Smooth muscle cell (in vitro differentiated cells): Measurements from ENCODE around the gene NEK11. TPM values are rescaled to one million over a fixed set of nuclear protein-coding genes. Genes with fewer than 3 reads are reported as not detected.
A peak's percentile ranks its signal among the peaks of the same experiment; 100 is the strongest.

Source experiments
- DNase-seq: peaks from one replicate; lab custom pipeline; 2025; ENCODE audit not compliant: unreplicated experiment; lab: John Stamatoyannopoulos, UW
- H2AFZ ChIP-seq: fragments of 200-600 bp; sonication (generic); 2 replicates; pipeline ENCODE4 v1.6.0; 2016; ENCODE audit warnings: antibody characterized with exemption, low read depth, mild to moderate bottlenecking
- H3F3A ChIP-seq: fragments of 200-600 bp; sonication (generic); 2 replicates; pipeline ENCODE4 v1.6.0; 2017; ENCODE audit warnings: antibody characterized with exemption, low read depth
- H3K27ac ChIP-seq: fragments of 200-600 bp; sonication (generic); 2 replicates; pipeline ENCODE4 v1.5.1; 2016; ENCODE audit warnings: low read depth, mild to moderate bottlenecking
- H3K27me3 ChIP-seq: fragments of 200-600 bp; sonication (generic); 2 replicates; pipeline ENCODE4 v1.6.1; 2016; ENCODE audit warnings: low read depth, mild to moderate bottlenecking
- H3K36me3 ChIP-seq: fragments of 200-600 bp; sonication (generic); 2 replicates; pipeline ENCODE4 v1.5.1; 2016; ENCODE audit warnings: low read depth
- H3K4me1 ChIP-seq: fragments of 200-600 bp; sonication (generic); 2 replicates; pipeline ENCODE4 v1.5.1; 2016; ENCODE audit warnings: low read depth
- H3K4me2 ChIP-seq: fragments of 200-600 bp; sonication (generic); 2 replicates; pipeline ENCODE4 v1.6.0; 2016; ENCODE audit warnings: mild to moderate bottlenecking
- H3K4me3 ChIP-seq: fragments of 200-600 bp; sonication (generic); 2 replicates; pipeline ENCODE4 v1.5.1; 2016; ENCODE audit warnings: mild to moderate bottlenecking
- H3K79me2 ChIP-seq: fragments of 200-600 bp; sonication (generic); 2 replicates; pipeline ENCODE4 v1.6.0; 2016; ENCODE audit warnings: low read depth, mild to moderate bottlenecking
- H3K9ac ChIP-seq: fragments of 200-600 bp; sonication (generic); 2 replicates; pipeline ENCODE4 v1.6.0; 2016; ENCODE audit warnings: low read depth
- H3K9me3 ChIP-seq: fragments of 200-600 bp; sonication (generic); replicated peaks from 2 replicates; pipeline ENCODE4 v1.5.1; 2016; ENCODE audit warnings: low read depth
- H4K20me1 ChIP-seq: fragments of 200-600 bp; sonication (generic); 2 replicates; pipeline ENCODE4 v1.6.0; 2016; ENCODE audit warnings: low read depth
- CTCF ChIP-seq: fragments of 200-600 bp; sonication (generic); IDR thresholded peaks from 2 replicates; pipeline ENCODE4 v1.5.1; 2017; ENCODE audit warnings: borderline replicate concordance, mild to moderate bottlenecking, antibody characterized with exemption; ENCODE audit not compliant: insufficient read depth, poor library complexity, severe bottlenecking
- WGBS: methylation state at CpG from one replicate; pipeline ENCODE4 v1.1.7; 2016; ENCODE audit warnings: low lambda C conversion rate; 5-methylcytosine and 5-hydroxymethylcytosine counted together
- polyA plus RNA-seq: library from polyadenylated mRNA; unstranded; fragments of >200 nt; fragmentation: Nextera tagmentation; extraction: Ambion mirVana; gene quantifications from 2 replicates; pipeline ENCODE4 v1.2.1, GENCODE V29; 2016
- total RNA-seq: library from RNA; depleted of rRNA; stranded (reverse); fragments of >200 nt; gene quantifications from 2 replicates; pipeline ENCODE4 v1.2.3, GENCODE V29; 2014

Gene NEK11
- total and polyA plus RNA-seq, 2 experiments from 2014 or later = 3.0 to 3.3 TPM

GRCh38 chr3:131224886-131225550 is 198.3 kb downstream of the NEK11 start:
- Histone ChIP-seq H3K27ac (peak overlapping the region; percentile 13), H3K36me3 (no peaks in the 10 kb centered on the region), H3K9ac (no peak overlapping the region), H3K4me3 (no peak overlapping the region), H3K27me3 (no peaks in the 10 kb centered on the region), H3K4me2 (no peak overlapping the region), H4K20me1 (no peaks in the 10 kb centered on the region), H2AFZ (no peak overlapping the region), H3K9me3 (no peaks in the 10 kb centered on the region), H3K79me2 (no peaks in the 10 kb centered on the region), H3F3A (peaks cover 11% of the 10 kb centered on the region), H3K4me1 (no peaks in the 10 kb centered on the region)
- 70% methylated on average over 5 of the region's 5 CpGs for WGBS
- no peak for TF ChIP-seq CTCF
- no peak for DNase-seq

- H3K27me3 ChIP-seq = no peaks in the 10 kb centered on the region
- WGBS = 67% methylated on average over 3 of the region's 3 CpGs
- no peaks in the 10 kb centered on the region for H3F3A ChIP-seq
- TF ChIP-seq CTCF = no peak
- no peak overlapping the region for H3K27ac ChIP-seq
- no peak overlapping the region for H3K4me2 ChIP-seq
- H3K9me3 ChIP-seq = no peaks in the 10 kb centered on the region
- H3K9ac ChIP-seq = no peak overlapping the region
- H3K79me2 ChIP-seq = no peaks in the 10 kb centered on the region
- no peaks in the 10 kb centered on the region for H3K4me1 ChIP-seq
- no peak overlapping the region for H2AFZ ChIP-seq
- H3K36me3 ChIP-seq = no peaks in the 10 kb centered on the region
- no peaks in the 10 kb centered on the region for H4K20me1 ChIP-seq
- no peak overlapping the region for H3K4me3 ChIP-seq
- no peak for DNase-seq
Observed at GRCh38 chr3:131228522-131228921, 201.8 kb downstream of the NEK11 start.

- Histone ChIP-seq H3K27me3 (no peaks in the 10 kb centered on the region), H4K20me1 (no peaks in the 10 kb centered on the region), H3K9me3 (no peaks in the 10 kb centered on the region), H3K36me3 (no peaks in the 10 kb centered on the region), H3K4me1 (no peaks in the 10 kb centered on the region), H3K27ac (no peak overlapping the region), H2AFZ (no peak overlapping the region), H3K79me2 (no peaks in the 10 kb centered on the region), H3K4me2 (no peak overlapping the region), H3K4me3 (no peak overlapping the region), H3K9ac (no peak overlapping the region), H3F3A (no peaks in the 10 kb centered on the region)
- no peak for TF ChIP-seq CTCF
- WGBS = 74% methylated on average over 3 of the region's 3 CpGs
- DNase-seq = no peak
Observed at GRCh38 chr3:131231710-131232389, 205.2 kb downstream of the NEK11 start.
